ENCODE results near the gene RGS14.

- TF ChIP-seq EP300 (IDR thresholded peaks at IDR 0.05): no peak
- TF ChIP-seq CTCF (IDR thresholded peaks at IDR 0.05): no peak
- no peak for TF ChIP-seq POLR2AphosphoS5 (IDR thresholded peaks at IDR 0.05)
- no peak for TF ChIP-seq POLR2A (IDR thresholded peaks at IDR 0.05)
Measured at GRCh38 chr5:177354256-177354655, 3.5 kb upstream of the RGS14 start.
